SK-N-SH treated with all-trans-retinoic acid at 6 μM for 48 hours (cell line): ENCODE measurements around the gene HIBCH.

Experiments
- ATAC-seq: fragments of 200-7000 bp; cut with Tn5 transposase; 3 replicates; pipeline ENCODE4 v1.9.1; 2020; ENCODE audit warnings: mild to moderate bottlenecking, moderate library complexity
- ARNTL ChIP-seq: fragments of 450-650 bp; formaldehyde crosslinking; IDR thresholded peaks from 2 replicates; pipeline ENCODE4 v1.5.0; 2020; ENCODE audit warnings: low read depth, mild to moderate bottlenecking, moderate library complexity, borderline replicate concordance
- BACH2 ChIP-seq: fragments of 250-450 bp; sonication (Bioruptor Pico); IDR thresholded peaks from 2 replicates; pipeline ENCODE4 v1.9.0; 2021; ENCODE audit warnings: mild to moderate bottlenecking, borderline replicate concordance
- CREB5 ChIP-seq: fragments of 250-450 bp; sonication (Bioruptor Pico); IDR thresholded peaks from 2 replicates; pipeline ENCODE4 v1.5.1; 2020; ENCODE audit warnings: low read depth, mild to moderate bottlenecking, moderate library complexity
- CSDC2 ChIP-seq: fragments of 250-450 bp; sonication (Bioruptor Pico); IDR thresholded peaks from 2 replicates; pipeline ENCODE4 v1.5.0; 2020; ENCODE audit warnings: mild to moderate bottlenecking, moderate library complexity
- CSRNP3 ChIP-seq: fragments of 250-450 bp; sonication (Bioruptor Pico); IDR thresholded peaks from 2 replicates; pipeline ENCODE4 v1.5.1; 2021; ENCODE audit warnings: mild to moderate bottlenecking, moderate library complexity
- GLIS3 ChIP-seq: fragments of 250-450 bp; sonication (Bioruptor Pico); IDR thresholded peaks from 2 replicates; pipeline ENCODE4 v1.5.0; 2020; ENCODE audit warnings: mild to moderate bottlenecking, moderate library complexity
- ISL1 ChIP-seq: fragments of 250-450 bp; sonication (Bioruptor Pico); IDR thresholded peaks from 2 replicates; pipeline ENCODE4 v2.1.2; 2022; ENCODE audit warnings: mild to moderate bottlenecking, moderate library complexity
- OSR1 ChIP-seq: fragments of 250-450 bp; sonication (Bioruptor Pico); IDR thresholded peaks from 2 replicates; pipeline ENCODE4 v1.8.0; 2022; ENCODE audit warnings: moderate library complexity, mild to moderate bottlenecking, inconsistent platforms
- PATZ1 ChIP-seq: fragments of 250-450 bp; sonication (Bioruptor Pico); IDR thresholded peaks from 2 replicates; pipeline ENCODE4 v1.8.0; 2020; ENCODE audit warnings: mild to moderate bottlenecking, moderate library complexity, borderline replicate concordance
- POU6F1 ChIP-seq: fragments of 250-450 bp; sonication (Bioruptor Pico); IDR thresholded peaks from 2 replicates; pipeline ENCODE4 v1.8.0; 2021; ENCODE audit warnings: low read depth, mild to moderate bottlenecking, moderate library complexity, borderline replicate concordance
- RARB ChIP-seq: fragments of 250-450 bp; sonication (Bioruptor Pico); IDR thresholded peaks from 2 replicates; pipeline ENCODE4 v1.8.0; 2021; ENCODE audit warnings: mild to moderate bottlenecking, moderate library complexity
- TCF4 ChIP-seq: fragments of 250-450 bp; sonication (Bioruptor Pico); IDR thresholded peaks from 2 replicates; pipeline ENCODE4 v1.8.0; 2021; ENCODE audit warnings: mild to moderate bottlenecking, moderate library complexity, borderline replicate concordance
- TOX ChIP-seq: fragments of 250-450 bp; sonication (Bioruptor Pico); IDR thresholded peaks from 2 replicates; pipeline ENCODE4 v1.8.0; 2021; ENCODE audit warnings: mild to moderate bottlenecking, moderate library complexity, borderline replicate concordance
- TSHZ2 ChIP-seq: fragments of 250-450 bp; sonication (Bioruptor Pico); IDR thresholded peaks from 2 replicates; pipeline ENCODE4 v1.5.0; 2020; ENCODE audit warnings: mild to moderate bottlenecking, moderate library complexity
- ZC3H10 ChIP-seq: fragments of 250-450 bp; sonication (Bioruptor Pico); IDR thresholded peaks from 2 replicates; pipeline ENCODE4 v1.5.1; 2021; ENCODE audit warnings: mild to moderate bottlenecking, moderate library complexity
- ZFP3 ChIP-seq: fragments of 250-450 bp; sonication (Bioruptor Pico); IDR thresholded peaks from 2 replicates; pipeline ENCODE4 v1.5.0; 2020; ENCODE audit warnings: mild to moderate bottlenecking, moderate library complexity
- ZFP30 ChIP-seq: fragments of 450-650 bp; formaldehyde crosslinking; IDR thresholded peaks from 2 replicates; pipeline ENCODE4 v1.5.0; 2022; ENCODE audit warnings: mild to moderate bottlenecking, moderate library complexity
- ZNF565 ChIP-seq: fragments of 450-650 bp; formaldehyde crosslinking; conservative IDR thresholded peaks from 2 replicates; pipeline ENCODE4 v1.5.0; 2020; ENCODE audit warnings: low read depth, mild to moderate bottlenecking, moderate library complexity
- ZNF70 ChIP-seq: fragments of 450-650 bp; formaldehyde crosslinking; IDR thresholded peaks from 2 replicates; pipeline ENCODE4 v1.5.0; 2020; ENCODE audit warnings: mild to moderate bottlenecking, moderate library complexity
- ZNF8 ChIP-seq: fragments of 450-650 bp; formaldehyde crosslinking; IDR thresholded peaks from 2 replicates; pipeline ENCODE4 v1.5.0; 2020; ENCODE audit warnings: mild to moderate bottlenecking, moderate library complexity

Gene HIBCH

GRCh38 chr2:190178066-190178722, 141.4 kb downstream of the HIBCH start (continued):
- TF ChIP-seq CREB5 (CRISPR knock-in tag): no peak

GRCh38 chr2:190177249-190178040, 142.2 kb downstream of the HIBCH start:
- ATAC-seq: no peak
- TF ChIP-seq ZC3H10 (CRISPR knock-in tag): no peak
- no peak for TF ChIP-seq ZNF70 (CRISPR knock-in tag)
- no peak for TF ChIP-seq GLIS3 (CRISPR knock-in tag)
- TF ChIP-seq ZNF8 (CRISPR knock-in tag): no peak
- no peak for TF ChIP-seq BACH2 (CRISPR knock-in tag)
- TF ChIP-seq ISL1: no peak
- no peak for TF ChIP-seq OSR1 (CRISPR knock-in tag)
- no peak for TF ChIP-seq RARB (CRISPR knock-in tag)
- no peak for TF ChIP-seq TCF4
- TF ChIP-seq PATZ1 (CRISPR knock-in tag): no peak
- no peak for TF ChIP-seq ARNTL
- TF ChIP-seq ZFP30 (CRISPR knock-in tag): no peak

- no peak for TF ChIP-seq OSR1 (CRISPR knock-in tag)
- TF ChIP-seq ZFP3: no peak
- TF ChIP-seq TOX (CRISPR knock-in tag): no peak
- TF ChIP-seq ZNF70 (CRISPR knock-in tag): no peak
- no peak for TF ChIP-seq TSHZ2 (CRISPR knock-in tag)
- TF ChIP-seq ZNF565: no peak
- no peak for TF ChIP-seq CREB5 (CRISPR knock-in tag)
- TF ChIP-seq POU6F1 (CRISPR knock-in tag): no peak
- no peak for TF ChIP-seq CSDC2 (CRISPR knock-in tag)
- TF ChIP-seq CSRNP3 (CRISPR knock-in tag): no peak
- TF ChIP-seq ZFP30 (CRISPR knock-in tag): no peak
- TF ChIP-seq ARNTL: no peak
- no peak for TF ChIP-seq GLIS3 (CRISPR knock-in tag)
- no peak for ATAC-seq
Observed at GRCh38 chr2:190173392-190173791, 146.2 kb downstream of the HIBCH start.
